Muscle of arm (tissue), 12 donors: ENCODE results near the gene MAGI1. TPM values are rescaled to one million over a fixed set of nuclear protein-coding genes. Genes with fewer than 3 reads are reported as not detected.
"Not testable (repeated sequence)": the region's sequence is repeated elsewhere in the genome, so short reads cannot be mapped to it uniquely, and the experiment has no call there.

Experiments used
- DNase-seq: peaks from one replicate; pipeline ENCODE4 v3.0.0-alpha.2; 2013
- polyA plus RNA-seq, 12 donors: library from polyadenylated mRNA; unstranded; fragments of 120-200 nt; gene quantifications; one replicate each; pipeline ENCODE4 v1.2.1, GENCODE V29; 2013; ENCODE audit not compliant: insufficient read length in 12 of 12

Gene MAGI1
- polyA plus RNA-seq, 12 donors, result 10.7 to 34.9 (median 14.0) TPM; not detected in 1

GRCh38 chr3:65877160-65877559, 161.6 kb downstream of the MAGI1 start:
- no peak for DNase-seq

- no peak for DNase-seq
Observed at GRCh38 chr3:65876028-65876420, 162.7 kb downstream of the MAGI1 start.

GRCh38 chr3:65875393-65876027, 163.2 kb downstream of the MAGI1 start:
- no peak for DNase-seq

GRCh38 chr3:65873869-65874268, 164.8 kb downstream of the MAGI1 start:
- no peak for DNase-seq

GRCh38 chr3:65873028-65873427, 165.7 kb downstream of the MAGI1 start:
- no peak for DNase-seq

GRCh38 chr3:65871305-65872141, 167.2 kb downstream of the MAGI1 start:
- peak; percentile 57 for DNase-seq

GRCh38 chr3:65869798-65870197, 168.9 kb downstream of the MAGI1 start:
- DNase-seq, result no peak

GRCh38 chr3:65867463-65868210, 171.1 kb downstream of the MAGI1 start:
- no peak for DNase-seq

GRCh38 chr3:65864357-65864904, 174.3 kb downstream of the MAGI1 start:
- no peak for DNase-seq

GRCh38 chr3:65861718-65862117, 177.0 kb downstream of the MAGI1 start:
- no peak for DNase-seq

- not testable (repeated sequence) for DNase-seq
Observed at GRCh38 chr3:65859612-65860011, 179.1 kb downstream of the MAGI1 start.

- no peak for DNase-seq
Observed at GRCh38 chr3:65858749-65859148, 180.0 kb downstream of the MAGI1 start.

GRCh38 chr3:65857327-65857726, 181.4 kb downstream of the MAGI1 start:
- no peak for DNase-seq

- no peak for DNase-seq
Observed at GRCh38 chr3:65856907-65857306, 181.8 kb downstream of the MAGI1 start.

- no peak for DNase-seq
Observed at GRCh38 chr3:65855370-65856100, 183.2 kb downstream of the MAGI1 start.

- no peak for DNase-seq
Observed at GRCh38 chr3:65854606-65855304, 184.0 kb downstream of the MAGI1 start.

GRCh38 chr3:65851827-65852226, 186.9 kb downstream of the MAGI1 start:
- DNase-seq, result no peak

GRCh38 chr3:65850261-65850660, 188.5 kb downstream of the MAGI1 start:
- no peak for DNase-seq

GRCh38 chr3:65848024-65848423, 190.7 kb downstream of the MAGI1 start:
- DNase-seq, result no peak

- no peak for DNase-seq
Observed at GRCh38 chr3:65846936-65847335, 191.8 kb downstream of the MAGI1 start.

GRCh38 chr3:65844370-65844769, 194.3 kb downstream of the MAGI1 start:
- no peak for DNase-seq
